ENCODE measurements around the gene TRPV6.
A peak's percentile ranks its signal among the peaks of the same experiment; 100 is the strongest.

The TRPV6 gene

DNA sequence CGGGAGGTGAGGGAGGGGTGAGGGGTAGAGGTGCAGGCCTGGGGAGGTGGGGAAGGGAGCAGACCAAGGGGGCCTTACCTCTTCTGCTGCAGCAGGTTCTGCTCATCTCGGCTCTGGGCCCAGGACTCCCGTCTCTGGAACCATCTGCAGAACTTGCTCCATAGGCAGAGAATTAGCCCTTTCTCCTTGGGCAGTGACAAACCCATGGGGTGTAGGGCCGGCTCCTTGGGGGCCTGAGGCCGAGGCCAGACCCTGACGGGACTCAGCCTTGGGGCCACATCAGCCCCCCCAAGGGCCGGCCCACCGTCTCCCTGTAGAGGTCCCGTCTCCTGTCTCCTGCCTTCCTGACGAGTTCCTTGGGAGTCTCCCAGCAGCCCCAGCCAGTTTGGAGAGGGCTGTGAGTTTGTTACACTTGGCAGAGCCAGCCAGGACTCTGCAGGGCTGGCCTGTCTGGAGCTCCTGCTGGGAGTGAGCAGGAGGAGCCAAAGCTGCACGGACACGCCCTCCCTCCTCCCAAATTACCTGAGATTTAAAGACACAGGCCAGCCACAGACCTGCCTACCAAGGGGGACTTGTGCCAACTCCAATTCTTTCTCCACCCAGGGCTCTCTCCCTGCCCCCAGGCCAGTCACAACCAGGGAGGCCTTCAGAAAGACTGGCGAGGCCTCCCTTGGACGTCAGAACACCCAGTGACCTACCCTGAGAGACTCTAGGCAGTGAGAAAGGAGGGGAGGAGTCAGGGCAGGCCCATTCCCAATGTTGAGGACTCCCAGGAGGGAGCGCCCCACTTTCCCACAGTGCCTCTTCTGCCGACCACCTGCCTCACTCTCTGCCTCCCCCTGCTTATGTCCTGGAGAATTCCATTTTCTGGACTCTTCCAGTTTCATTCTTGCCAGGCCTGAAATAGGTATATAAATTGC is at the start of gene TRPV6:
TSS of gene TRPV6 (minus strand) at position 435 of the 920 bp plus-strand sequence.
- DNase-seq (ENCODE audit: low spot score), result no peak

DNA sequence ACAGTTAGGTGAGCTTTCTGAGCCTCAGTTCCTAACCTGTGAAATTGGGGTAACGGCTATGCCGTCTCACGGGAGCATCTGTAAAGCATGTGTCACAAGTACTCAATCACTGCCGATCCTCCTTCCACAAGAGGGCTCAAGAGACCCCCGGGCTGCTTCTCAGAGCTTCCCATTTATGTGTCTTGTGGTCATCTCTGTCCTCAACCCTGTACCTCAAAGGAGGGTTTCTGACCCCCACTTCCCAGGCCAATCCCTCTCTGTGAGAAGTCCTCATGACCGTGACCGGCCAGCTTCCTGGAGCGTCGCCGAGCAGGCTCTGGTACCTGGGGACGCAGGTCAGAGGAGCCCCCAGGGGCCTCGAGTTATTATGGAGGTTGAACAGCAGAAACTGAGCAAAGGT is 48.5 kb upstream of the TRPV6 start:
- DNase-seq (ENCODE audit: low spot score), result no peak

- no peak for DNase-seq (ENCODE audit: low spot score)
Measured at GRCh38 chr7:142933624-142934023, 48.1 kb upstream of the TRPV6 start, which contains the start of gene TRPV5. Gene TRPV5, minus strand, starts transcription at chr7:142933746. Its CDS starts 287 bp downstream, at chr7:142933459.

DNA sequence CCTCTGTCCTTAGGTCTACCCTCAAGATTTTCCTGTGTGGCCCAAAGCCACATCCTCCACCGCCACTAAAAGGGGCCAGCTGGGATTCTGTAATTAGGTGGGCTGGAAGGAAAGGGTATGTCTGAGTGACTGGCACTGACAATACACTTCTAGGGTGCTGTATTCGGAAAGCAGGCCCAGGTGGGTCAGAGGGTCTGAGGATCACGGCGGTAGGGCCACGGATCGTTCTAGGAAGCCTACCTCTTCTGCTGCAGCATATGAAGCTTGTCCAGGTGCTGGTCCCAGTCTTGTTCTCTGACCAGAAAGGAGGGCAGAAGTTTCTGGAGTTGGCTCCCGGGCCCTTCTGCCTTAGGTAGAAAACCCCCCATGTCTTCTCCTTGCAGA is 47.5 kb upstream of the TRPV6 start:
- DNase-seq (ENCODE audit: low spot score), result no peak

DNA sequence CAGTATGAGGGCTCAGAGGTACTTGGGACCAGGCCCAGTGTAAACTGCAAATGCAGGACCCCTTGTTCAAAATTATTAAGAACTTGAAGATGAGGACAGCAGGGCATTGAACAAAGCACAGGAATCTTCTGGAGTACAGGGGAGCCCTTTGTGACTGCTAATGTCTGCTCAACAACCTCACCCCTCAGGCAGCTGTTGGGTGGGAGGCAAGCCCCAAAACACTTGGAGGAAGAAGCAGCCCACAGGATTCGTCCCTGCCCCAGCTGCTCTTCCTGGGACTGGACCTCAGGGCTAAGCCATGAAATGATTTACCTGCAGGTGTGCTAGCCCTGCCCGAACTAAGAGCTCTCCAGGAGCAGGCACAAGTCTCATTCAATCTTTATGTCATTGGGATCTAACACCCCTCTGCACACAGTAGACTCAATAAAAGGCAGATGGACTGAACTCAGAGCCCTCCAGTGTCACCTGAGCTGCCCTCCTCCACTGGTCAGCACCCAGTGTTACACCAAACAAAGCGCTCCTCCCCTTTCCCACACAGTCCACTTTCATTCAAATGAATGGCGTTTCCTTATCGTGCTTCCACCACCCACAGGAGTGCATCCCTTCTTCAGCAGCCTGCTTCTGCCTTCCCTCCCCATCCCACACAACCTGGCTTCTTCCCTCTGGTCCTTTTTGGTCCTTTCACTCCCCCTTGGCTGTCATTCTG is 47.0 kb upstream of the TRPV6 start:
- DNase-seq (ENCODE audit: low spot score), result no peak

DNA sequence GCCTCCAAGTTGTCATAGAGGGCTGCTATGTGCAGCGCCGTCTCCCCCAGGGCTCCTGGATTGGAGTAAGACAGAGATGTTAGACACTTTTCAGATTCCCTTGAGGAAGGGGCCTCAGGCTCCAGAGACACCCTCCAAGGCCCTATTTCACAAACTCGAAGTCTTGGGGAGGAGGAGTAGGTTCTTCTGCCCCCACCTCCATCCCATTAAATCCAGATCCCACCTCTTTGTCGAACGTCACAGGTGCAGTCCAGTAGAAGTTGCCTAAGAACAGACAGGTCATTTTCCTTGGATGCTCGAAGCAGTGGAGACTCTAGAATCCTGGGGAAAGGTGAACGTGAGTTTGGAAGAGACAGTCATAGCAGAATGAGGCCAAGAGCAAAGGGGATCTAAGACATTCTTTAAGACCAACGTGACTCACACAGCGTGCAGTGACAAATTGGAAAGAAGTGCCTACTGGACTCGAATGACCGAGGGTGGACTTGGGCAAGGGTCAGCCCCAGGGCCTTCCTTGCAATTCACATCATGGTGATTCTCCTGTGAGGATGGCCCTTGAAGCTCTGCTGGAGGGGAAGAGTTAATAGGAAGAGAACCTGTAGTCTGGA is 44.7 kb upstream of the TRPV6 start:
- no peak for DNase-seq (ENCODE audit: low spot score)

DNA sequence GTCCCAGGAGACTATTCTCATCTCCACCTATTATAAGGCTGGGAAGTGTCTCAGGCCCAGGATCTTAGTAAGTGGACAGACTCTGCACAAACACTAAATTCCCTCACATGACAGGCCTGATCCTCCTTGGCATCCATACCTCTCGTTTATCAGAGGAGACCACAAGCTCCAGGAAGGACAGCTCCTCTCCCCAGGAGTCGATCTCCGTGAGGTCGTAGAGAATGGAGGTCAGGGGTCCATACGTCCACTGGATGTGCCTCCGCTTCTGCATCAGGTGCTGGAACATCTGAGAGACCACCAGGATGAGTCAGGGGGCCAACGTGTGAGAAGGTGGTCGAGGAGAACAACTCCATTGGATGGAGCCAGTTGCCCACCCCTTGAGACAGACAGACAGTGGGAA is 42.4 kb upstream of the TRPV6 start:
- DNase-seq (ENCODE audit: low spot score), result no peak

GRCh38 chr7:142927085-142927745 is 41.7 kb upstream of the TRPV6 start:
- no peak for DNase-seq (ENCODE audit: low spot score)

DNA sequence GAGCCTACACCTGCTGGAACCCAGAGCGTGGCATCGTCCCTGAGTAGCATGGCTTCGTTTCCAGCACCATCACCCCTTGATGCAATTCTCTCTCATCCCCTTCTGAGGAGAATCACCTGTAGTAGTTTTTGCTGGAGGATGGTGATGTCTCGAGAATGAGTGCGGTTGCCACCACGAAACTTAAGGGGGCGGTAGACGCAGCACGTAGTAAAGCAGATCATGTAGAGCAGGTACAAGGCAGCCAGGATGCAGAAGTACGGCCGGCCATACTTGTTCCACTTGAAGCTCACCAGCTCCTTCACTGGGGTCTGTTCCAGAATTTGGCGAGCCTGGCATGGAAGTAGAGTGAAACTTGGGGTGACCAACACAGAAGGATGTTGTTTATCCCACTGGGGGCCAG is 39.9 kb upstream of the TRPV6 start:
- no peak for DNase-seq (ENCODE audit: low spot score)

- DNase-seq (ENCODE audit: low spot score), result no peak
Measured at GRCh38 chr7:142923391-142923790, 37.8 kb upstream of the TRPV6 start.

GRCh38 chr7:142919656-142920055 is 34.1 kb upstream of the TRPV6 start:
- DNase-seq (ENCODE audit: low spot score), result no peak

GRCh38 chr7:142918901-142919300 is 33.4 kb upstream of the TRPV6 start:
- DNase-seq (ENCODE audit: low spot score), result no peak

DNA sequence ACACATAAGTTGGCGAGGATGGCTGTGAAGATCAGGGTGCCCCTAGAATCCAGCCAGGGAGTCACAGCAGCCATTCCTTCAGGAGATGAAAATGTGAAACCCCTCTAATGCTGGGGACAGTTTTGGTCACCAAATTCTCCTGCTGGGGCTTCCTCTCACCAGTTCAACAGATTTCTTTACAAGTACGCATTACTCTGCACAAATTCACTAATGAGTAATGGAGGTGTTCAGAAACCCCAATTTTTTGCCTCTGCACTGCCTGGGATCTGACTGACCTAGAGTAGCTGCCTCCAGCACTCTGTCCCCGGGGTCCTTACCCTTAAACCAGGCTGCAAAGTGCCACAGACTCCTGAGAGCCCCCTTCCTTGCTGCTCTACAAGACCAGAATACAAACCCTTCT is 31.9 kb upstream of the TRPV6 start:
- no peak for DNase-seq (ENCODE audit: low spot score)

- no peak for DNase-seq (ENCODE audit: low spot score)
Measured at GRCh38 chr7:142916508-142916907, 31.0 kb upstream of the TRPV6 start.

- DNase-seq (ENCODE audit: low spot score), result no peak
Measured at GRCh38 chr7:142915315-142915714, 29.8 kb upstream of the TRPV6 start.

GRCh38 chr7:142914121-142914520 is 28.6 kb upstream of the TRPV6 start:
- DNase-seq (ENCODE audit: low spot score), result no peak

DNA sequence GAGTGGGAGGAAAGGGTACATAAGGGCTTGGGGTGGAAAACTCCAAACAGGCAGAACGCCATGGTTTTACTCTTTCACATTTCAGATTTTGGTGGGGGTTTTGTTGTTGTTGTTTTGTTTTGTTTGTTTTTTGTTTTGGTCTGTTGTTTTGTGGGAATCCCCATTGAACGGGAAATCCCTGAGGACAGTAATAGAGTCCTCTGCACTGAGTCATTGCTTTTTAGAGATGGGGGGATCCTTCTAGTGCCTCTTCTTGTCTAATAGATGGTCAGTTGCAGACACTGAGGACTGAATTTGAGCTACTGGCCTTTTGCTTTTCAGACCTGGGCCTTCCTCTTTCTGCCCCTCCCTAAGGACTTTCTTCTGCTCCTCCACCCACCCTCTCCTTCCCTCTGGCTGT is 28.0 kb upstream of the TRPV6 start:
- DNase-seq (ENCODE audit: low spot score), result no peak

DNA sequence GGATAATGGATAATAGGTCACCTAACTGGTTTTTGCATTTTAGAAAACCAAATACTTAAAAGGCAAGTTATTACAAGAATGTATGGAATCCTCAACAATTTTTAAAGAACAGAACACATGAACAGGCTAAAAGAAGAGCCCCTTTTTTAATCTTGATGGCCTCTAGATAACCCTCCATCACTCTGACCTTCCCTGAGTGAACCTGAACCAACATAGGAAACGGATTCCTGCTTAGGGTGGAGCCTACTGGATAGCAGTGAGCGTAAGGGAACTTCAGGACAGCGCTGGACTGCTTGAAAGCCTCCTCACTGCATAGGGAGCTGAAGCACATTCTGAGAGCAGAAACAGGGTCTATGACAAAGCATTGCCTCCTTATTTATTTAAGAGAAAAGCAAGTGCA is 27.5 kb upstream of the TRPV6 start:
- no peak for DNase-seq (ENCODE audit: low spot score)

GRCh38 chr7:142910481-142910880 is 24.9 kb upstream of the TRPV6 start:
- no peak for DNase-seq (ENCODE audit: low spot score)

DNA sequence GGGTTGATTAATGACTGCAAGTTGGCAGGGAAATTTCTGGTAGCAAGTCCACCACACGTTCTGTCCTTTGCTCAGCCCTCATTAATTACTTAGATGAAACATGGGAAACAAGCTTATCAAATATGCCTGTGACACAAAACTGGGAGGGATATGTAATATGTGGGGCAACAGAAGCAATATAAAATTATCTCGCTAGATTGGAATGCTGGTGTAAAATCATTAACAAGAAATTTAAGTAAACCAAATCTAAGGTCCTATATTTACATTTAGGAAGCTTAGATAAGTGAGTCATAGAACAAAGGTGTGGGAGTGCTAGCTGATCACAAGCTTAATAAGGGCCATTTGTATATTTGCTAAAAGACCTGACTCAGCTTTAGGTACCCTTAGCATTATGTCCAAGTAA is 24.5 kb upstream of the TRPV6 start:
- DNase-seq (ENCODE audit: low spot score), result no peak

GRCh38 chr7:142908921-142909890 is 23.7 kb upstream of the TRPV6 start:
- DNase-seq (ENCODE audit: low spot score), result peak; percentile 11
